Ishikawa (cell line): Measurements from ENCODE around the gene CIZ1.

Source experiments
- CEBPB ChIP-seq: IDR thresholded peaks from 2 replicates; pipeline ENCODE4 v1.6.1; 2012
- CREB1 ChIP-seq: IDR thresholded peaks from 2 replicates; pipeline ENCODE4 v1.6.1; 2012; ENCODE audit warnings: low read depth
- EGR1 ChIP-seq: IDR thresholded peaks from 2 replicates; pipeline ENCODE4 v1.6.1; 2012
- EP300 ChIP-seq: IDR thresholded peaks from 2 replicates; pipeline ENCODE4 v1.6.1; 2012; ENCODE audit warnings: borderline replicate concordance
- FOXM1 ChIP-seq: IDR thresholded peaks from 2 replicates; pipeline ENCODE4 v1.6.1; 2012; ENCODE audit warnings: low read depth, borderline replicate concordance
- NFIC ChIP-seq: IDR thresholded peaks from 2 replicates; pipeline ENCODE4 v1.6.1; 2012
- RAD21 ChIP-seq: IDR thresholded peaks from 2 replicates; pipeline ENCODE4 v1.6.1; 2012; ENCODE audit warnings: low read depth
- TAF1 ChIP-seq: IDR thresholded peaks from 2 replicates; pipeline ENCODE4 v1.6.1; 2012; ENCODE audit warnings: low read depth, mild to moderate bottlenecking
- TCF12 ChIP-seq: IDR thresholded peaks from 2 replicates; pipeline ENCODE4 v1.6.1; 2012; ENCODE audit warnings: low read depth
- TEAD4 ChIP-seq: IDR thresholded peaks from 2 replicates; pipeline ENCODE4 v1.6.1; 2012
- YY1 ChIP-seq: IDR thresholded peaks from 2 replicates; pipeline ENCODE4 v1.6.1; 2012; ENCODE audit warnings: low read depth
- ZBTB7A ChIP-seq: IDR thresholded peaks from 2 replicates; pipeline ENCODE4 v1.6.1; 2012; ENCODE audit warnings: low read depth
- TF ChIP-seq, protein P1 (sequence below): IDR thresholded peaks from 2 replicates; pipeline ENCODE4 v1.6.1; 2012
- TF ChIP-seq, protein P2 (sequence below): IDR thresholded peaks from 2 replicates; pipeline ENCODE4 v1.6.1; 2012; ENCODE audit warnings: low read depth, mild to moderate bottlenecking
- TF ChIP-seq, protein P3 (sequence below): IDR thresholded peaks from 2 replicates; pipeline ENCODE4 v1.6.1; 2012

Gene CIZ1

DNA sequence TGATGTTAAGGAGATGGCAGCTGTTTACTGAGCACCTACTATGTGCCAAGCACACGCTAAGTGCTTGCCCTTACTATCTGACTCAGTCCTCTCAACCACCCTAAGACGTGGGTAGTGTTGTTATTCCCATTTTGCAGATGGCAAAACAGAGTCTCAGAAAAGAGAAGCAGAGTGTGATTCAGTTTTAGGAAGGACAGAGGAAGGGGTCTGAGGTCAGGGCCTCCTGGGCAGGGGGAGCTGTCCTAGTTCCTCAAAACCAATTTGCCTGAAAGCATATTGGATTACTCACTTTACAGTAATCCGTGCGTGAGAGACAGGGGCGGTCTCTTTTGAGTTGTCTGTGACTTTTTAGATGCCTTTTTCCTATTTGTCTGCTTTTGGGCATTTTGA, 35.0 kb upstream of the CIZ1 start:
- TF ChIP-seq FOXM1 = no peak
- TF ChIP-seq TEAD4 = no peak
- no peak for TF ChIP-seq YY1
- TF ChIP-seq TAF1 = no peak
- no peak for TF ChIP-seq TCF12
- no peak for TF ChIP-seq EGR1
- no peak for TF ChIP-seq ZBTB7A
- TF ChIP-seq NFIC = no peak
- TF ChIP-seq, protein P1, sequence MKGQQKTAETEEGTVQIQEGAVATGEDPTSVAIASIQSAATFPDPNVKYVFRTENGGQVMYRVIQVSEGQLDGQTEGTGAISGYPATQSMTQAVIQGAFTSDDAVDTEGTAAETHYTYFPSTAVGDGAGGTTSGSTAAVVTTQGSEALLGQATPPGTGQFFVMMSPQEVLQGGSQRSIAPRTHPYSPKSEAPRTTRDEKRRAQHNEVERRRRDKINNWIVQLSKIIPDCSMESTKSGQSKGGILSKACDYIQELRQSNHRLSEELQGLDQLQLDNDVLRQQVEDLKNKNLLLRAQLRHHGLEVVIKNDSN = no peak
- TF ChIP-seq, protein P2, sequence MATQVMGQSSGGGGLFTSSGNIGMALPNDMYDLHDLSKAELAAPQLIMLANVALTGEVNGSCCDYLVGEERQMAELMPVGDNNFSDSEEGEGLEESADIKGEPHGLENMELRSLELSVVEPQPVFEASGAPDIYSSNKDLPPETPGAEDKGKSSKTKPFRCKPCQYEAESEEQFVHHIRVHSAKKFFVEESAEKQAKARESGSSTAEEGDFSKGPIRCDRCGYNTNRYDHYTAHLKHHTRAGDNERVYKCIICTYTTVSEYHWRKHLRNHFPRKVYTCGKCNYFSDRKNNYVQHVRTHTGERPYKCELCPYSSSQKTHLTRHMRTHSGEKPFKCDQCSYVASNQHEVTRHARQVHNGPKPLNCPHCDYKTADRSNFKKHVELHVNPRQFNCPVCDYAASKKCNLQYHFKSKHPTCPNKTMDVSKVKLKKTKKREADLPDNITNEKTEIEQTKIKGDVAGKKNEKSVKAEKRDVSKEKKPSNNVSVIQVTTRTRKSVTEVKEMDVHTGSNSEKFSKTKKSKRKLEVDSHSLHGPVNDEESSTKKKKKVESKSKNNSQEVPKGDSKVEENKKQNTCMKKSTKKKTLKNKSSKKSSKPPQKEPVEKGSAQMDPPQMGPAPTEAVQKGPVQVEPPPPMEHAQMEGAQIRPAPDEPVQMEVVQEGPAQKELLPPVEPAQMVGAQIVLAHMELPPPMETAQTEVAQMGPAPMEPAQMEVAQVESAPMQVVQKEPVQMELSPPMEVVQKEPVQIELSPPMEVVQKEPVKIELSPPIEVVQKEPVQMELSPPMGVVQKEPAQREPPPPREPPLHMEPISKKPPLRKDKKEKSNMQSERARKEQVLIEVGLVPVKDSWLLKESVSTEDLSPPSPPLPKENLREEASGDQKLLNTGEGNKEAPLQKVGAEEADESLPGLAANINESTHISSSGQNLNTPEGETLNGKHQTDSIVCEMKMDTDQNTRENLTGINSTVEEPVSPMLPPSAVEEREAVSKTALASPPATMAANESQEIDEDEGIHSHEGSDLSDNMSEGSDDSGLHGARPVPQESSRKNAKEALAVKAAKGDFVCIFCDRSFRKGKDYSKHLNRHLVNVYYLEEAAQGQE = no peak
- TF ChIP-seq EP300 = no peak
- TF ChIP-seq CEBPB = no peak
- TF ChIP-seq, protein P3, sequence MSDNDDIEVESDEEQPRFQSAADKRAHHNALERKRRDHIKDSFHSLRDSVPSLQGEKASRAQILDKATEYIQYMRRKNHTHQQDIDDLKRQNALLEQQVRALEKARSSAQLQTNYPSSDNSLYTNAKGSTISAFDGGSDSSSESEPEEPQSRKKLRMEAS = no peak
- no peak for TF ChIP-seq CREB1
- no peak for TF ChIP-seq RAD21

DNA sequence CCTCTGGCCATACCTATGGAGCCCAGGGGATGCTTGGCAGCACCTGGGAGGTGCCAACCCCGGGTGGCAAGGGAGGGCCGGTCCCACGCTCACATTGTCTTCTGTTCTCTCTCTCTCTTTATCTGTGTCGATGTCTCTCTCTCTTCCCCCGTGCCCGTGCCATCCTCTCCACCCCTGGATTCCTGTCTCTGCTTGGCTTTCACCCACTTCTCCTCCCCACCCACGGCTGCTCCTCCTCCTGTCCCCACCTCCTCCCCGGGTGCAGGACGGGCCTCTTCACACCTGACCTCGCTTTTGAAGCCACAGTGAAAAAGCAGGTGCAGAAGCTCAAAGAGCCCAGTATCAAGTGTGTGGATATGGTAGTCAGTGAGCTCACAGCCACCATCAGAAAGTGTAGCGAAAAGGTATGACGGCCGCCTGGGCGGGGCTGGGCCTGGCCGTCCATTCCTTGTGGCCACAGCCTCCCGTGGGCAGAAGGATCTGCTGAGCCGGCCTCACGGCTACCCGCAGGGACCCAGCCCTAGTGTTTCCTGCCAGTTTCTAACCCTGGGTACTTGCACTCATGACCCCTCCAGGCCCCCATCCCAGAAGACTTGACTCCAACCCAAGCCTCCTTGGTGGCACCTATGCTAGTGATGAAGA, 34.5 kb upstream of the CIZ1 start:
- TF ChIP-seq TAF1 (no peak), NFIC (no peak), CEBPB (no peak), EGR1 (no peak), TEAD4 (no peak), CREB1 (no peak), RAD21 (no peak), ZBTB7A (no peak), YY1 (no peak), TCF12 (no peak), EP300 (no peak), FOXM1 (no peak)
- TF ChIP-seq, protein P1 = no peak
- TF ChIP-seq, protein P3 = no peak
- TF ChIP-seq, protein P2 = no peak

DNA sequence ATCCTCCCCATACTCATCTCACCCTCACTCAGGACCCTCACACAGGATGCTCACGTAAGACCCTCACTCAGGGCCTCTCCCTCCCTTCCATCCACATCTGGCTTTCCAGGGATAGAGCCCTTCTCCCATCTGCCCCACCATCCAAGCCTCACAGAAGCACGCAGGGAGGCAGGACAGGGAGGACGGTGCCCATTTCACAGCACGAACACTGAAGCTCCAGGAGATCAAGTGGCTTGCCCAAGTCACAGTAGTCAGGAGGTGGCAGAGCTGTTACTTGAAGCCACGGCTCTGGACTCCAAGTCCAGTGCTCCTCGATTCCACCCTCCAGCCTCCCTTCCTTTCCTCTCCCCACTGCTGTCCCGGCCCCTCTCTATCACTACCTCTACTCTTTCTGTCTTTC, 33.5 kb upstream of the CIZ1 start:
- no peak for TF ChIP-seq CEBPB
- TF ChIP-seq ZBTB7A = no peak
- no peak for TF ChIP-seq TEAD4

DNA sequence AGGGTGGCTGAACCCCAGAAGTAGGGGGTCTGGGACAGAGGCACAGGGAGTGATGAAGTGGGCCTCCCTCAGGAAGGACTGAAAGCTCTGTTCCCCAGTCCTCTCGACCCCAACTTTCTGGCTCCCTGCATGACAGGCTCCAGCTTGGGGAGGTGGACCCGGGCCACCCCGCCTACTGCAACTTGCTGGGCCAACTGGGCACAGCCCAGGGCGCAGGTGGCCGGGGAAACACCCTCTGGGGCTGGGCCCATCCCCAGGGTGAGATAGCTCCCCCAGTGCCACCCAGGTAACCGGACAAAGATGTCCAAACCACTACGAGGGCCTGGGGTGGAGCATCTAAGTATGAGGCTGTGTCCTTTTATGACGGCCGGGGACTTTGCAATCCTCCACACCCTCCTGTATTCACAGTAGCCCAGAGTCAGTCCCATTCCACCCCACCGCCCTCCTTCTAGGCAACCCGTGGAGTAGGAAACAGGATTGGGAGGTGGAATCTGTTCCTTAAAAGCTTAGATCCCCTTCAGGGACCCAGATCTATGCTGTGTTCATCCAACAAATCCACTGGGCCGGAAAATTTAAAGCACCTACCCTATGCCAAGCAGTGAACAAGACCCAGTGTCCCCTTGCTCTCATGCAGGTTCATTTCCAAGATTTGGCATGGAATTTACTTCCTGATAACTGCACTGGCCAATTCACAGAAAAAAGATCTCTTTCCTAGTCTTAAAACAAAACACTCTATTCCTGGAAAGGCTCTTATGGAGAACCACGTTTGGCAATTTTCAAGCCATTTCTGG, 31.7 kb upstream of the CIZ1 start:
- TF ChIP-seq EGR1 = no peak
- no peak for TF ChIP-seq ZBTB7A
- TF ChIP-seq, protein P3 = no peak
- TF ChIP-seq TAF1 = no peak
- no peak for TF ChIP-seq NFIC
- TF ChIP-seq, protein P1 = no peak
- no peak for TF ChIP-seq RAD21
- no peak for TF ChIP-seq TEAD4
- TF ChIP-seq CEBPB = no peak
- TF ChIP-seq EP300 = no peak
- no peak for TF ChIP-seq YY1
- TF ChIP-seq, protein P2 = no peak
- TF ChIP-seq TCF12 = no peak
- no peak for TF ChIP-seq CREB1
- no peak for TF ChIP-seq FOXM1
